Psoas muscle (tissue), 8 donors: ENCODE results near the gene MRGPRX3. TPM values are rescaled to one million over a fixed set of nuclear protein-coding genes. Genes with fewer than 3 reads are reported as not detected.

Experiments used
- ATAC-seq, 4 donors: fragments of 200-7000 bp; cut with Tn5 transposase; one replicate each; pipeline ENCODE4 v1.9.1; 2020; ENCODE audit warnings: moderate library complexity in 3 of 4, mild to moderate bottlenecking in 2 of 4
- DNase-seq, 2 donors: peaks; one replicate each; pipeline ENCODE4 v3.0.0-alpha.2; 2020
- H3K27ac ChIP-seq: fragments of 200-600 bp; one replicate; pipeline ENCODE4 v1.8.0; 2022
- H3K27me3 ChIP-seq, 3 donors: fragments of 200-600 bp in 1 of 3; one replicate each; pipeline versions ENCODE4 v1.6.1 to v1.8.0; 2013 to 2022; ENCODE audit warnings: low read length in 2 of 3, mild to moderate bottlenecking in 2 of 3, moderate library complexity in 1 of 3; ENCODE audit not compliant: insufficient read depth in 3 of 3
- H3K36me3 ChIP-seq, 2 donors: fragments of 200-600 bp in 1 of 2; one replicate each; pipeline versions ENCODE4 v1.6.1 to v1.8.0; 2013 to 2022; ENCODE audit warnings: low read depth in 1 of 2, mild to moderate bottlenecking in 1 of 2, moderate library complexity in 1 of 2; ENCODE audit not compliant: insufficient read depth in 1 of 2
- H3K4me1 ChIP-seq: fragments of 200-600 bp; one replicate; pipeline ENCODE4 v1.8.0; 2022
- H3K4me3 ChIP-seq: fragments of 200-600 bp; one replicate; pipeline ENCODE4 v1.8.0; 2022; ENCODE audit warnings: mild to moderate bottlenecking
- H3K9me3 ChIP-seq: fragments of 200-600 bp; one replicate; pipeline ENCODE4 v1.8.0; 2022
- CTCF ChIP-seq: fragments of 200-600 bp; IDR thresholded peaks from one replicate; pipeline ENCODE4 v1.8.0; 2022; ENCODE audit warnings: antibody characterized with exemption
- WGBS, 3 donors: extraction: QIAGEN DNeasy Blood & Tissue Kit; methylation state at CpG; one replicate each; pipeline versions ENCODE4 v1.1.6 to v1.1.7; 2013; 5-methylcytosine and 5-hydroxymethylcytosine counted together
- intact Hi-C, 2 donors: fragments of 100-400 bp; cut with DNase I; formaldehyde crosslinking; loops; one replicate each; pipeline versions ENCODE4 v1.11.0 to v1.14.2; 2022
- polyA plus RNA-seq, 3 donors: library from polyadenylated mRNA; stranded (reverse); fragments of 200-250 nt; gene quantifications; one replicate each; pipeline ENCODE4 v1.2.3, GENCODE V29; 2013
- total RNA-seq, 4 donors: library from RNA; stranded (reverse); fragmentation: NEBNext Ultra II Directional in 2 of 4; extraction: Animal tissue kit (Norgen Biotek cat#: 25700) in 2 of 4; gene quantifications; one replicate each; pipeline versions ENCODE4 v1.2.1 to v1.2.4, GENCODE V29; 2021 to 2023
- donor health status: healthy with polysubstance abuse.
- donor health status: DM: no; HTN: no; CAD: no; lungs with moderate emphysema.
- donor health status: Bipolar disorder and iron deficiency.
- donor health status: healthy.
- donor health status: DM: yes; HTN: yes; CAD: no.
- donor health status: DM: no; HTN: no; CAD: no.
- donor health status: DM: no; HTN: no; CAD: no.
- donor health status: DM: yes; HTN: yes; CAD: no.

MRGPRX3 gene
- total and polyA plus RNA-seq, 7 donors: not detected

- no peak overlapping the region for H3K27ac ChIP-seq
- H3K27me3 ChIP-seq: peaks cover 0 to 4% (median 0%) of the 10 kb centered on the region in 3 donors
- WGBS, 3 donors: 33 to 45% (median 44%) methylated on average over 2 of the region's 2 CpGs
- no peak overlapping the region for H3K4me3 ChIP-seq
- no peaks in the 10 kb centered on the region for H3K9me3 ChIP-seq
- ATAC-seq (no peak), DNase-seq (no peak)
- intact Hi-C loops: no loop called here
- H3K36me3 ChIP-seq: no peaks in the 10 kb centered on the region
- no peaks in the 10 kb centered on the region for H3K4me1 ChIP-seq
- TF ChIP-seq CTCF: no peak
Measured at GRCh38 chr11:18135308-18135707, 2.9 kb downstream of the MRGPRX3 start.

DNA sequence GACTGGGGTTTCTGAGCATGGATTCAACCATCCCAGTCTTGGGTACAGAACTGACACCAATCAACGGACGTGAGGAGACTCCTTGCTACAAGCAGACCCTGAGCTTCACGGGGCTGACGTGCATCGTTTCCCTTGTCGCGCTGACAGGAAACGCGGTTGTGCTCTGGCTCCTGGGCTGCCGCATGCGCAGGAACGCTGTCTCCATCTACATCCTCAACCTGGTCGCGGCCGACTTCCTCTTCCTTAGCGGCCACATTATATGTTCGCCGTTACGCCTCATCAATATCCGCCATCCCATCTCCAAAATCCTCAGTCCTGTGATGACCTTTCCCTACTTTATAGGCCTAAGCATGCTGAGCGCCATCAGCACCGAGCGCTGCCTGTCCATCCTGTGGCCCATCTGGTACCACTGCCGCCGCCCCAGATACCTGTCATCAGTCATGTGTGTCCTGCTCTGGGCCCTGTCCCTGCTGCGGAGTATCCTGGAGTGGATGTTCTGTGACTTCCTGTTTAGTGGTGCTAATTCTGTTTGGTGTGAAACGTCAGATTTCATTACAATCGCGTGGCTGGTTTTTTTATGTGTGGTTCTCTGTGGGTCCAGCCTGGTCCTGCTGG lies 4.9 kb downstream of the MRGPRX3 start:
- intact Hi-C loops: no loop called here
- H3K4me1 ChIP-seq: no peaks in the 10 kb centered on the region
- ATAC-seq: no peak
- 93 to 95% (median 93%) methylated on average over 29 of the region's 29 CpGs for WGBS, 3 donors
- no peak for TF ChIP-seq CTCF
- H3K9me3 ChIP-seq: no peaks in the 10 kb centered on the region
- DNase-seq: no peak
- H3K27me3 ChIP-seq: peaks cover 0 to 4% (median 0%) of the 10 kb centered on the region in 3 donors
- H3K27ac ChIP-seq: no peak overlapping the region
- H3K36me3 ChIP-seq: no peaks in the 10 kb centered on the region
- no peak overlapping the region for H3K4me3 ChIP-seq

DNA sequence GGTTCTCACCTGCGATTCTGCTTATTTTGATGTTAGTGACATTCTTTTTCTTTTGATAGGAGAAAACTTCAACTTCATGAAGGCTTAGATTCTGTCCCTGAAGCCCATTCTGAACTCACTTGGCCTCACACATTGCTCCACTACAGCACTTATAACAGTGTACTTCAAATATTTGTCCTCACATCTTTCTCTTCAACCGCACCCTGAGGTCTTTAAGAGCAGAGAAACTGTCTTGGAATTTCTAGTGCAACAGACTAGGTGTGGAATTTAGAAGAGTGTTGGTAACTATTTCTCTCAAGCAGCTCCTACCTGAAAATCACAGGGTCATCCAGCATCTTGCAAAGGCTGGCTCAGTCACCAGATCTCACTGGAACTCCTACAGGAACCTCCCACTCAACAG lies 7.8 kb downstream of the MRGPRX3 start:
- H3K27me3 ChIP-seq: no peaks in the 10 kb centered on the region
- ATAC-seq: no peak
- WGBS, 3 donors: 91 to 99% (median 96%) methylated on average over 2 of the region's 2 CpGs

DNA sequence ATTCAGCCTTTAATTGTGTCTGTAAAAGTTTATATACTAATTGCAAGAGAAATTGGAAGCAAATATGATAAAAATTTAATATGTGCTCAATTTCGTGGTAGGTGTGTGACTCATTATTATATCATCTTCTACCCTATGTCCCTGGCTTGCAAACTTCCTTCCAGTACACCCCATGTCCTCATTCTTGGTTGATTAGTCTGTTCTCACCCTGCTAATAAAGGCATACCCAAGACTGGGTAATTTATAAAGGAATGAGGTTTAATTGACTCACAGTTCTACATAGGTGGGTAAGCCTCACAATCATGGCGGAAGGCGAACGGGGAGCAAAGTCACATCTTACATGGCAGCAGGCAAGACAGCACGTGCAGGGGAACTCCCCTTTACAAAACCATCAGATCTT lies 11.9 kb downstream of the MRGPRX3 start:
- peaks cover 0 to 7% (median 2%) of the 10 kb centered on the region in 3 donors for H3K27me3 ChIP-seq
- TF ChIP-seq CTCF: no peak

More for the DNA sequence above, 7.8 kb downstream of the MRGPRX3 start:
- intact Hi-C loops: no loop called here
- no peaks in the 10 kb centered on the region for H3K9me3 ChIP-seq
- DNase-seq: no peak
- no peaks in the 10 kb centered on the region for H3K36me3 ChIP-seq
- H3K27ac ChIP-seq: no peak overlapping the region
- H3K4me1 ChIP-seq: no peaks in the 10 kb centered on the region
- TF ChIP-seq CTCF: no peak
- no peak overlapping the region for H3K4me3 ChIP-seq

DNA sequence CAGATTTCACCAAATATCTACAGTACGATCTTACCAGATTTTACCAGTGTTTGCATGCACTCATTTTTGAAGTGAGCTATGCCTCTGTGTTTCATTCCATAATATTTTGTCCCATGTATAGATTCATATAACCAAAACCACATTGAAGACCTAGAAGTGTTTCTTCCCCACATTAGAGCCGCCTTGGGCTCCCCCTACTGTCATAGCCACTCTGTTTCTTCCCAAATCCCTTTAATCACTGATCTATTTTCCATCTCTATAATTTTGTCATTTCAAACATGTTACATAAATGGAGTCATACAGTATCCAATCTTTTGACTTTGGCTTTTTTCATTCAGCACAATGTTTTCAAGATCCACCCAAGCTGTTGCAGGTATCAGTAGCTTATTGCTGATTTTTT lies 12.7 kb downstream of the MRGPRX3 start:
- DNase-seq: no peak
- Histone ChIP-seq H3K4me1 (no peaks in the 10 kb centered on the region), H3K9me3 (no peaks in the 10 kb centered on the region), H3K27me3 (peaks cover 0 to 7% (median 2%) of the 10 kb centered on the region in 3 donors), H3K27ac (no peak overlapping the region), H3K4me3 (no peak overlapping the region), H3K36me3 (no peaks in the 10 kb centered on the region)
- no peak for ATAC-seq
- no peak for TF ChIP-seq CTCF
- intact Hi-C loops: no loop called here
- WGBS, 3 donors: 49 to 75% (median 66%) methylated on average over 2 of the region's 2 CpGs

More for the DNA sequence above, 11.9 kb downstream of the MRGPRX3 start:
- DNase-seq (no peak), ATAC-seq (no peak)
- no peak overlapping the region for H3K27ac ChIP-seq
- no peaks in the 10 kb centered on the region for H3K36me3 ChIP-seq
- no peaks in the 10 kb centered on the region for H3K9me3 ChIP-seq
- 62 to 76% (median 70%) methylated on average over 5 of the region's 5 CpGs for WGBS, 3 donors
- no peaks in the 10 kb centered on the region for H3K4me1 ChIP-seq
- intact Hi-C loops: no loop called here
- H3K4me3 ChIP-seq: no peak overlapping the region
